ENCODE results near the gene EAF1. TPM values are rescaled to one million over a fixed set of nuclear protein-coding genes. Genes with fewer than 3 reads are reported as not detected.

EAF1 gene
- total RNA-seq, 1 donor from 2014 or later, result 24.9 TPM

GRCh38 chr3:15490158-15490557, 62.8 kb downstream of the EAF1 start:
- Mint-ChIP-seq H3K4me3 (no peak overlapping the region), H3K27ac (ENCODE audit: unreplicated experiment) (no peak overlapping the region), H3K4me1 (peaks cover 3% of the 10 kb centered on the region), H3K9me3 (no peaks in the 10 kb centered on the region), H3K27me3 (ENCODE audit: low read depth) (no peaks in the 10 kb centered on the region), H3K36me3 (ENCODE audit: low read depth) (peaks cover 4% of the 10 kb centered on the region)
- no peak for DNase-seq (ENCODE audit: low read depth, low spot score)
- TF ChIP-seq, protein P1, sequence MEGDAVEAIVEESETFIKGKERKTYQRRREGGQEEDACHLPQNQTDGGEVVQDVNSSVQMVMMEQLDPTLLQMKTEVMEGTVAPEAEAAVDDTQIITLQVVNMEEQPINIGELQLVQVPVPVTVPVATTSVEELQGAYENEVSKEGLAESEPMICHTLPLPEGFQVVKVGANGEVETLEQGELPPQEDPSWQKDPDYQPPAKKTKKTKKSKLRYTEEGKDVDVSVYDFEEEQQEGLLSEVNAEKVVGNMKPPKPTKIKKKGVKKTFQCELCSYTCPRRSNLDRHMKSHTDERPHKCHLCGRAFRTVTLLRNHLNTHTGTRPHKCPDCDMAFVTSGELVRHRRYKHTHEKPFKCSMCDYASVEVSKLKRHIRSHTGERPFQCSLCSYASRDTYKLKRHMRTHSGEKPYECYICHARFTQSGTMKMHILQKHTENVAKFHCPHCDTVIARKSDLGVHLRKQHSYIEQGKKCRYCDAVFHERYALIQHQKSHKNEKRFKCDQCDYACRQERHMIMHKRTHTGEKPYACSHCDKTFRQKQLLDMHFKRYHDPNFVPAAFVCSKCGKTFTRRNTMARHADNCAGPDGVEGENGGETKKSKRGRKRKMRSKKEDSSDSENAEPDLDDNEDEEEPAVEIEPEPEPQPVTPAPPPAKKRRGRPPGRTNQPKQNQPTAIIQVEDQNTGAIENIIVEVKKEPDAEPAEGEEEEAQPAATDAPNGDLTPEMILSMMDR (conservative IDR thresholded peaks at IDR 0.05), result no peak

DNA sequence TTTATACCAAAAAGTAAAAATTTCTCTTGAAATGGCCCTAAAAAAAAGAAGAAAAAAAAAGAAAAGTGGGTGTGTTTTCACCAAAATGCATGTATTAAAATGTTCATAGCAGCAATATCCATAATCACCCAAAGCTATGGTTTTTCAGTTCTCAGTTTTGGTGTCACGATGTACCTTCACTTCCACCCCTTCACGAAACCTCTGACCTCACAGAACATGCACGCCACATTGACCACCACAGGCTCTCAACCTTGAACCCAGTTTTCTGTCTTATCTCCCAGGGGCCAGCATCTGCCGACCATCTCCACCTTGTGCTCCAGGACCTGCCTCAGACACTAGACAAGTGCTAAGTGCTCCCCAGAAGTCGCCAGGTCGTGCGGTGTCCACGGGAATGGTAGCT, 63.7 kb downstream of the EAF1 start:
- Mint-ChIP-seq H3K36me3 (ENCODE audit: low read depth) (peaks cover 4% of the 10 kb centered on the region), H3K4me3 (no peak overlapping the region), H3K27ac (ENCODE audit: unreplicated experiment) (no peak overlapping the region), H3K4me1 (peaks cover 13% of the 10 kb centered on the region), H3K9me3 (no peaks in the 10 kb centered on the region), H3K27me3 (ENCODE audit: low read depth) (no peaks in the 10 kb centered on the region)
- DNase-seq (ENCODE audit: low read depth, low spot score), result no peak
- TF ChIP-seq, protein P1 (conservative IDR thresholded peaks at IDR 0.05), result no peak

Other genes with a start within 250 kb of the EAF1 start
- gene CAPN7, start 221.4 kb upstream of the EAF1 start, total RNA-seq, result 29.2 and 30.9 TPM in 2 replicates
- gene SH3BP5, start 95.0 kb upstream of the EAF1 start, total RNA-seq, result 4.8 and 5.2 TPM in 2 replicates
- 27.3 and 28.2 TPM in 2 replicates for gene METTL6, start 54 bp upstream of the EAF1 start, total RNA-seq
- gene COLQ, start 94.1 kb downstream of the EAF1 start, total RNA-seq, result 2.8 and 3.2 TPM in 2 replicates
- gene HACL1, start 174.0 kb downstream of the EAF1 start, total RNA-seq, result 14.0 and 16.3 TPM in 2 replicates
- 5.8 and 8.1 TPM in 2 replicates for gene BTD, start 174.1 kb downstream of the EAF1 start, total RNA-seq